ENCODE data around the gene FRMD8.
A peak's percentile ranks its signal among the peaks of the same experiment; 100 is the strongest.

The FRMD8 gene

GRCh38 chr11:65386307-65387140 lies at the start of gene FRMD8:
FRMD8 (plus strand) TSS chr11:65386637; CDS start chr11:65387037, 400 bp downstream.
- DNase-seq: peak; percentile 13

- no peak for DNase-seq
Measured at GRCh38 chr11:65338676-65339075, 47.8 kb upstream of the FRMD8 start.

- no peak for DNase-seq
Measured at GRCh38 chr11:65340226-65340625, 46.2 kb upstream of the FRMD8 start.

- no peak for DNase-seq
Measured at GRCh38 chr11:65341856-65342255, 44.6 kb upstream of the FRMD8 start.

- DNase-seq: no peak
Measured at GRCh38 chr11:65351511-65351910, 34.9 kb upstream of the FRMD8 start.

GRCh38 chr11:65352783-65353182 lies 33.7 kb upstream of the FRMD8 start:
- DNase-seq: no peak

GRCh38 chr11:65353376-65353775 lies 33.1 kb upstream of the FRMD8 start:
- DNase-seq: no peak

GRCh38 chr11:65353900-65354264 lies 32.6 kb upstream of the FRMD8 start:
- DNase-seq: no peak

- DNase-seq: peak; percentile 79
Measured at GRCh38 chr11:65354265-65355012, 32.0 kb upstream of the FRMD8 start, which contains the start of gene TIGD3. TIGD3 (plus strand) TSS chr11:65354751; CDS start chr11:65355809, 1,058 bp downstream.

GRCh38 chr11:65355013-65355775 lies 31.2 kb upstream of the FRMD8 start:
- no peak for DNase-seq

GRCh38 chr11:65355776-65356393 lies 30.6 kb upstream of the FRMD8 start:
- DNase-seq: no peak

- DNase-seq: no peak
Measured at GRCh38 chr11:65356394-65356972, 30.0 kb upstream of the FRMD8 start.

GRCh38 chr11:65357856-65358356 lies 28.5 kb upstream of the FRMD8 start:
- no peak for DNase-seq

GRCh38 chr11:65362320-65362931 lies 24.0 kb upstream of the FRMD8 start:
- no peak for DNase-seq

- DNase-seq: no peak
Measured at GRCh38 chr11:65362966-65363365, 23.5 kb upstream of the FRMD8 start.

GRCh38 chr11:65363770-65364169 lies 22.7 kb upstream of the FRMD8 start:
- no peak for DNase-seq

- DNase-seq: peak; percentile 24
Measured at GRCh38 chr11:65366340-65366773, 20.1 kb upstream of the FRMD8 start.

GRCh38 chr11:65370659-65371049 lies 15.8 kb upstream of the FRMD8 start:
- DNase-seq: no peak

GRCh38 chr11:65373839-65374580 lies 12.4 kb upstream of the FRMD8 start:
- DNase-seq: no peak

GRCh38 chr11:65375012-65375411 lies 11.4 kb upstream of the FRMD8 start:
- no peak for DNase-seq

- DNase-seq: no peak
Measured at GRCh38 chr11:65376138-65376713, 10.2 kb upstream of the FRMD8 start.
